A204.1 (cell line): ENCODE results near the gene ALOX15B.
"Not testable (repeated sequence)": the region's sequence is repeated elsewhere in the genome, so short reads cannot be mapped to it uniquely, and the experiment has no call there.

Experiments
- FAIRE-seq: peaks from 2 replicates; lab custom pipeline; 2012; peaks lifted over from hg19 to GRCh38; lab: Jason Lieb, UNC

ALOX15B gene

GRCh38 chr17:8062807-8063483 lies 24.1 kb downstream of the ALOX15B start:
- no peak for FAIRE-seq

- no peak for FAIRE-seq
Observed at GRCh38 chr17:8063761-8064534, 25.1 kb downstream of the ALOX15B start.

- no peak for FAIRE-seq
Observed at GRCh38 chr17:8064561-8065019, 25.7 kb downstream of the ALOX15B start.

- FAIRE-seq, result no peak
Observed at GRCh38 chr17:8066841-8067775, 28.2 kb downstream of the ALOX15B start.

GRCh38 chr17:8067806-8068205 lies 28.9 kb downstream of the ALOX15B start:
- FAIRE-seq, result no peak

- FAIRE-seq, result no peak
Observed at GRCh38 chr17:8068736-8069586, 30.1 kb downstream of the ALOX15B start.

- no peak for FAIRE-seq
Observed at GRCh38 chr17:8069587-8069860, 30.7 kb downstream of the ALOX15B start.

GRCh38 chr17:8071496-8071895 lies 32.6 kb downstream of the ALOX15B start:
- FAIRE-seq, result no peak

- no peak for FAIRE-seq
Observed at GRCh38 chr17:8072341-8072728, 33.5 kb downstream of the ALOX15B start.

- no peak for FAIRE-seq
Observed at GRCh38 chr17:8072729-8073461, 34.0 kb downstream of the ALOX15B start.

- no peak for FAIRE-seq
Observed at GRCh38 chr17:8073627-8074484, 35.0 kb downstream of the ALOX15B start.

GRCh38 chr17:8074554-8074953 lies 35.7 kb downstream of the ALOX15B start:
- FAIRE-seq, result no peak

GRCh38 chr17:8075081-8075480 lies 36.2 kb downstream of the ALOX15B start:
- FAIRE-seq, result no peak

GRCh38 chr17:8075574-8076342 lies 36.9 kb downstream of the ALOX15B start:
- FAIRE-seq, result no peak

- FAIRE-seq, result no peak
Observed at GRCh38 chr17:8076502-8077266, 37.8 kb downstream of the ALOX15B start.

GRCh38 chr17:8077939-8078338 lies 39.1 kb downstream of the ALOX15B start:
- not testable (repeated sequence) for FAIRE-seq

- FAIRE-seq, result no peak
Observed at GRCh38 chr17:8079291-8080207, 40.7 kb downstream of the ALOX15B start.
